VCaP (cell line): ENCODE data around the gene KRI1.
"Not testable (repeated sequence)": the region's sequence is repeated elsewhere in the genome, so short reads cannot be mapped to it uniquely, and the experiment has no call there.

Experiments used
- H3K27ac ChIP-seq: fragments of 450-650 bp; 2 replicates; pipeline ENCODE4 v1.5.1; 2017
- CTCF ChIP-seq: fragments of 450-650 bp; conservative IDR thresholded peaks from 2 replicates; pipeline ENCODE4 v1.5.1; 2017; ENCODE audit warnings: mild to moderate bottlenecking, moderate library complexity

KRI1 gene

DNA sequence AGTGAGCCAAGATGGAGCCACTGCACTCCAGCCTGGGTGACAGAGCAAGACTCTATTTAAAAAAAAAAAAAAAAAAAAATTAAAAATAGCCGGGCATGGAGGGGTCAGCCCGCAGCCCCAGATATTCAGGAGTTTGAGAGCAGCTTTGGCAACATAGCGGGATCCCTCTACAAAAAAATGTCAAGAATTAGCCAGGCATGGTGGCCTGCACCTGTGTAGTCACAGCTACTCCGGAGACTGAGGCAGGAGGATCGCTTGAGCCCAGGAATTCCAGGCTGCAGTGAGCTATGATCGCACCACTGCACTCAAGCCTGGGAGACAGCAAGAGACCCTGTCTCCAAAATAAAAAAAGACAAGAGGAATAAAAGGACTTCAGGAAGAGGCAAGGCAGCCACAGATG is 20.6 kb upstream of the KRI1 start:
- TF ChIP-seq CTCF = no peak
- peak overlapping the region; percentile 62 for H3K27ac ChIP-seq

- H3K27ac ChIP-seq = no peak overlapping the region
These were observed 17.4 kb upstream of the KRI1 start for GRCh38 chr19:10583036-10583776.

DNA sequence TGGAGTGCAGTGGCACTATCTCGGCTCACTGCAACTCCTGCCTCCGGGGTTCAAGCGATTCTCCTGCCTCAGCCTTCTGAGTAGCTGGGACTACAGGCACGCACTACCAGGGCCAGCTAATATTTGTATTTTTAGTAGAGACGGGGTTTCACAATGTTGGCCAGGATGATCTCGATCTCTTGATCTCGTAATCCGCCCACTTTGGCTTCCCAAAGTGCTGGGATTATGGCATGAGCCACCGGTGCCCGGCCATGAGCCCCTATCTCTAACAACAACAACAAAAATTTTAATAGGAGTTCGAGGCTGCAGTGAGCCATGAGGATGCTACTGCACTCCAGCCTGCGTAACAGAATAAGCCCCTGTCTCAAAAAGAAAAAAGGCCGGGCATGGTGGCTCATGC is 16.3 kb upstream of the KRI1 start:
- H3K27ac ChIP-seq = no peak overlapping the region
- no peak for TF ChIP-seq CTCF

More at GRCh38 chr19:10583036-10583776, 17.4 kb upstream of the KRI1 start:
- no peak for TF ChIP-seq CTCF

DNA sequence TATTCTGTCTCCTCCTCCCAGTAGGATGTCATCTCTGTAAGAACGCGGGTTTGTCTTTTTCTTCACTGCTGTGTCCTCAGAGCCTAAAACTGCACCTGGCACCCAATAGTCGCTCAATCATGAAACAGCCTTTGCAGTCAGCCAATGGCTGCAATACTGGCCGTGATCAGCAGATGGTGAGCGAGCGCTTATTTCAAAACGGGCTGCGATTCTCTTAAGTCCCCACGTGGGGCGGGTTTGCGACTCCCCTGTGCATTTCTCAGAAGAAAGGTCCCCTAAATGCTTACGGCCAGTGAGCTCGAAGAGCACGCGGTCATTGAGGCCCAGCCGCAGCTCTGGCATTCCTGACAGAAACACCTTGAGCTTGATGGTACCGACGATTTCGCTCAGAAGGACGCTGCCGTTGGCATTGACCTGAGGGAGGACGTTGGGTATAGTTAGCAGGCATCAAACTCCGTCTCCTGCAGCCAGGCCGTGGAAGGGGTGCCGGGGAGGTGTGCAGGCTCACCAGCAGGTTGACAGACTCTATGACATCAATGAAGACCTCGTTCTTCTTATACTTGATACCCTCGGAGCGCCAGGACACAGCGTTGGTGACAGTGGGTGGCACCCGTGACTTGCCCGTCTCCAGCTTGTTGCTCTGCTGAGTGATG is 15.3 kb upstream of the KRI1 start:
- no peak overlapping the region for H3K27ac ChIP-seq
- TF ChIP-seq CTCF = peak; percentile 89

DNA sequence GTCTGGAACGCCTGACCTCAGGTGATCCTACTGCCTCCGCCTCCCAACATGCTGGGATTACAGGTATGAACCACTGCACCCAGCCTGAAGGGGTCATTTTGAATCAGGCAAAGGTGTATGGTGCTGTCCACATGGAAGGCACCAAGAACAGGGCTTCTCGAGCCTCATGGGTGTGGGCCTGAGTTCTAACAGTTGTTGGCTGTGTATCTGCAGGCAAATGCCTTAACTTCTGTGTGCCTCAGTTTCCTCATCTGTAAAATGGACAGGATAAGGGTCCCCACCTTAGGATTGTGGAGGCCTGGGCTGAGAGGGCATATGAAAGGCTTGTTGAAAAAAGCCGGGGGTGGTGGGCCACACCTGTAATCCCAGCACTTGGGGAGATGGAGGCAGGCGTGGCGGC is 12.1 kb upstream of the KRI1 start:
- H3K27ac ChIP-seq = no peak overlapping the region
- no peak for TF ChIP-seq CTCF

- no peak for TF ChIP-seq CTCF
- no peak overlapping the region for H3K27ac ChIP-seq
These were observed 9.4 kb upstream of the KRI1 start for GRCh38 chr19:10575011-10575716.

- H3K27ac ChIP-seq = no peak overlapping the region
- no peak for TF ChIP-seq CTCF
These were observed 8.7 kb upstream of the KRI1 start for GRCh38 chr19:10574462-10574861.

- H3K27ac ChIP-seq = not testable (repeated sequence)
These were observed 8.0 kb upstream of the KRI1 start for GRCh38 chr19:10573793-10574192.
